GM10266 (cell line): Measurements from ENCODE around the gene CRAT.

ENCODE experiments used
- DNase-seq: peaks from one replicate; pipeline ENCODE4 v3.0.0; 2012; ENCODE audit errors: extremely low spot score
- CTCF ChIP-seq: IDR thresholded peaks from 2 replicates; pipeline ENCODE4 v1.5.1; 2012; ENCODE audit warnings: mild to moderate bottlenecking, low read depth; ENCODE audit not compliant: control insufficient read depth, insufficient read depth; ENCODE audit errors: missing control alignments

The CRAT gene

GRCh38 chr9:129102095-129102525 is 8.5 kb downstream of the CRAT start:
- no peak for TF ChIP-seq CTCF
- no peak for DNase-seq

- no peak for DNase-seq
- TF ChIP-seq CTCF = no peak
Measured at GRCh38 chr9:129101279-129101678, 9.3 kb downstream of the CRAT start.

GRCh38 chr9:129100383-129101169 is 10.0 kb downstream of the CRAT start:
- no peak for TF ChIP-seq CTCF
- DNase-seq = no peak

GRCh38 chr9:129098328-129098727 is 12.3 kb downstream of the CRAT start:
- no peak for TF ChIP-seq CTCF
- DNase-seq = no peak

- DNase-seq = no peak
- no peak for TF ChIP-seq CTCF
Measured at GRCh38 chr9:129097671-129098306, 12.8 kb downstream of the CRAT start.

- no peak for TF ChIP-seq CTCF
- DNase-seq = no peak
Measured at GRCh38 chr9:129095908-129096307, 14.7 kb downstream of the CRAT start.

GRCh38 chr9:129095170-129095667 is 15.4 kb downstream of the CRAT start:
- TF ChIP-seq CTCF = no peak
- no peak for DNase-seq
